ENCODE measurements around the gene ENTPD2. TPM values are rescaled to one million over a fixed set of nuclear protein-coding genes. Genes with fewer than 3 reads are reported as not detected.

ENTPD2 gene
- total and polyA plus RNA-seq, 10 of the 15 experiments (the other 5 are each of a cell fraction or from before 2014, with no cell fraction given) = 0.15 to 1.8 (median 0.65) TPM; not detected in 2

DNA sequence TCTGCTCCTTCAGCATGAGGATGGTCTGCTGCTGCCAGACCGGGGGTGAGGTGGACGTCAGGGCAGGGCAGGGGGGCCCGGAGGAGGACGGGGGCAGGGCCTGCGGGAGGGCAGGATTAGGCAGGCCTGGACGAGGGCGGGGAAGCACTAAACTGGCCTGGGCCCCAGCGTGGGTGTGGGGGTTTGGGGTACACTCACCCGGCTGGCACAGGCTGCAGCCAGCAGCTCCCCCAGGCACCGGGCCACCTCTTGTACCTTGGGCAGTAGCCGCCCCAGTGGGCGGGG, 11.0 kb upstream of the ENTPD2 start:
- in situ Hi-C loops (cut with MboI) = no loop called here
- H3K27me3 ChIP-seq (replicated peaks in 1 of 2; ENCODE audit: control insufficient read depth in 2 of 2, insufficient read depth in 2 of 2, low read length in 1 of 2) = no peaks in the 10 kb centered on the region

More for the DNA sequence above, 11.0 kb upstream of the ENTPD2 start:
- Histone ChIP-seq H3K27ac (ENCODE audit: control insufficient read depth, insufficient read depth) (no peak overlapping the region), H3K4me3 (no peak overlapping the region), H3K36me3 (ENCODE audit: control insufficient read depth in 2 of 2, insufficient read depth in 2 of 2, low read length in 1 of 2) (no peaks in the 10 kb centered on the region; a peak in 2 of 4 replicates), H3K9me3 (replicated peaks; ENCODE audit: control insufficient read depth, insufficient read depth, low read length) (no peaks in the 10 kb centered on the region), H4K20me1 (ENCODE audit: control insufficient read depth, insufficient read depth) (no peaks in the 10 kb centered on the region), H3K9ac (ENCODE audit: control insufficient read depth, insufficient read depth, low read length) (no peak overlapping the region), H3K4me1 (ENCODE audit: control insufficient read depth, insufficient read depth, low read length) (peaks cover 18% of the 10 kb centered on the region), H3K79me2 (ENCODE audit: control insufficient read depth, insufficient read depth, low read length) (peaks cover 7% of the 10 kb centered on the region), H2AFZ (ENCODE audit: control insufficient read depth, low read depth, low read length) (no peak overlapping the region), H3K4me2 (ENCODE audit: control insufficient read depth, insufficient read depth) (no peak overlapping the region)
- ChIA-PET SMC1A (ENCODE audit: uncharacterized antibody, unreplicated experiment) (interaction anchor here (1.1 to 1.2 kb wide), 2 partner anchors 31 to 117 kb away, joined by 3 to 4 read pairs; no protein-coding TSS in a partner anchor), POLR2A (no interaction called here), CTCF (interaction anchor here (0.8 to 6.4 kb wide), 4 partner anchors 17 to 278 kb away, joined by 3 to 81 read pairs (median 17); partner anchors contain the start of genes MAN1B1 and NPDC1), RAD21 (ENCODE audit: unreplicated experiment) (interaction anchor here (3.1 kb wide), 1 partner anchor 18 kb away, joined by 18 read pairs; the partner anchor contains the start of gene NPDC1)
- FAIRE-seq = no peak
- no TSS peak for BruUV-seq (replicated peaks)
- no peak for ATAC-seq
- WGBS (ENCODE audit: insufficient coverage, insufficient replicate concordance, low lambda C conversion rate, missing lambda C conversion rate) = 77% methylated on average over 8 of the region's 12 CpGs
- no peak for TF ChIP-seq CTCF (IDR thresholded peaks at IDR 0.05 in 2 of 3, conservative IDR thresholded peaks at IDR 0.05 in 1 of 3; ENCODE audit: control insufficient read depth in 2 of 3, extremely low read depth in 1 of 3, insufficient read depth in 1 of 3, low read depth in 3 of 3, low read length in 3 of 3)
- TF ChIP-seq IKZF2 (IDR thresholded peaks at IDR 0.05) = no peak
- TF ChIP-seq FOXM1 (IDR thresholded peaks at IDR 0.05; ENCODE audit: low read depth, low read length) = no peak
- TF ChIP-seq ASH2L (IDR thresholded peaks at IDR 0.05; ENCODE audit: borderline replicate concordance, low read depth) = no peak
- DNase-seq (ENCODE audit: low read depth, low spot score) = no peak
- intact Hi-C loops (cut with micrococcal nuclease; ENCODE audit: unreplicated experiment) = loop anchor here (1.0 to 5.0 kb wide), 3 partner anchors 16 to 278 kb away; no protein-coding TSS in a partner anchor
